ENCODE data around the gene ST7.

- TF ChIP-seq CTCF (IDR thresholded peaks at IDR 0.05) (no peak), EZH2 (IDR thresholded peaks at IDR 0.05; ENCODE audit: borderline replicate concordance, insufficient read depth, low read depth, low read length, poor library complexity, severe bottlenecking) (no peak)
Observed at GRCh38 chr7:117077658-117078057, 124.4 kb downstream of the ST7 start.
